Mucosa of rectum (tissue), 2 donors: ENCODE results near the gene PCYT1B.
"Not testable (repeated sequence)": the region's sequence is repeated elsewhere in the genome, so short reads cannot be mapped to it uniquely, and the experiment has no call there.

Experiments
- H3K27ac ChIP-seq, 2 donors: one replicate each; pipeline ENCODE4 v1.7.0; 2013; ENCODE audit warnings: inconsistent platforms in 2 of 2, low read depth in 2 of 2, low read length in 2 of 2
- H3K27me3 ChIP-seq, 2 donors: one replicate each; pipeline ENCODE4 v1.7.0; 2013; ENCODE audit warnings: low read length in 2 of 2; ENCODE audit not compliant: control insufficient read depth in 2 of 2, insufficient read depth in 2 of 2
- H3K36me3 ChIP-seq, 2 donors: one replicate each; pipeline ENCODE4 v1.7.0; 2013; ENCODE audit warnings: low read length in 2 of 2; ENCODE audit not compliant: control insufficient read depth in 2 of 2, insufficient read depth in 2 of 2
- H3K4me1 ChIP-seq, 2 donors: one replicate each; pipeline ENCODE4 v1.7.0; 2013; ENCODE audit warnings: low read length in 2 of 2, mild to moderate bottlenecking in 1 of 2; ENCODE audit not compliant: control insufficient read depth in 2 of 2, insufficient read depth in 2 of 2
- H3K4me3 ChIP-seq, 2 donors: one replicate each; pipeline ENCODE4 v1.7.0; 2013; ENCODE audit warnings: low read length in 2 of 2
- H3K9ac ChIP-seq, 2 donors: one replicate each; pipeline ENCODE4 v1.7.0; 2013; ENCODE audit warnings: low read length in 2 of 2, low read depth in 1 of 2, mild to moderate bottlenecking in 1 of 2
- H3K9me3 ChIP-seq, 2 donors: one replicate each; pipeline ENCODE4 v1.7.0; 2013; ENCODE audit warnings: low read length in 2 of 2; ENCODE audit not compliant: control insufficient read depth in 2 of 2
- donor health status: healthy.
- donor health status: Normal muscosa, but diverticular disease.

Gene PCYT1B

DNA sequence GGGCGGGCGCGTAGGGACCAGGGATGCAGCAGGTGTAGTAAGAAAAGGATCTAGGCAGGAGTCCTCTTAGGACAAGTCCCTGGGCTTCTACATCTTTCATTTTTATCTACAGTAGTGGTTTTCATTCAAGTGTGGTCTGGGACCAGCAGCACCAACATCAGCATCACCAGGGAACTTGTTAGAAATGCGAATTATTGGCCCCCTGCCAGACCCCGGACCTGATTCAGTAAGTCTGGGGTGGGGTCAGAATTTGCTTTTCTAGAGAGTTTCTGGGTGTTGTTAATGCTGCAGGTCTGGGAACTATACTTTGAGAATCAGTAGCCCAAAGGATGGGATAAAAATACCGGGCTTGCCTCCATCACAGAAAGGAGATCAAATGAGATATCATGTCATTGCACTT is 1.3 kb upstream of the PCYT1B start:
- H3K9ac ChIP-seq = no peak overlapping the region
- no peak overlapping the region for H3K4me3 ChIP-seq
- no peaks in the 10 kb centered on the region for H3K4me1 ChIP-seq
- no peak overlapping the region for H3K27ac ChIP-seq
- peaks cover 0 to 2% of the 10 kb centered on the region in 2 donors for H3K27me3 ChIP-seq
- H3K9me3 ChIP-seq = no peaks in the 10 kb centered on the region
- no peaks in the 10 kb centered on the region for H3K36me3 ChIP-seq

DNA sequence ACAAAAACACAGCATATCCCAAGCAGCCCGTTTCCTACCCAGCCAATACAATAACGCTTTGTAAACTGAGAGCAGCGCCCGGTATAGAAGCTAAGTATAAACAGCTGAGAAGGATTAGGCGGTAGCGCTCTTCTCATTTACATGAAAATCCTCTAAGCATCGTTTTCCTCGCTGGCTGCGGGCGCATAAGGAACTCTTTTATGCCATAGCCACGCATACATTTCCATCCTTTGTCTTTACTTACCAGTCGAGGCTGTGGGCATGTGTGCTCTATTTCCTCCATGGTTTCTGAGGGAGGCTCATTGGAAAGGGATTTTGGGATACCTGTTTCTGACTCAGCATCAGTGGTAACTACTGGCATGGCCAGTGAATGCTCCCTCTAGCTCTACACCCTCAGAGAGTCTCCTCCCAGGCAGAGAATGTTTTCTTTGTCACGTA is 383 bp downstream of the PCYT1B start:
- Histone ChIP-seq H3K4me1 (no peaks in the 10 kb centered on the region), H3K27me3 (peaks cover 0 to 2% of the 10 kb centered on the region in 2 donors), H3K27ac (no peak overlapping the region), H3K36me3 (no peaks in the 10 kb centered on the region), H3K9ac (no peak overlapping the region), H3K9me3 (no peaks in the 10 kb centered on the region), H3K4me3 (no peak overlapping the region)

DNA sequence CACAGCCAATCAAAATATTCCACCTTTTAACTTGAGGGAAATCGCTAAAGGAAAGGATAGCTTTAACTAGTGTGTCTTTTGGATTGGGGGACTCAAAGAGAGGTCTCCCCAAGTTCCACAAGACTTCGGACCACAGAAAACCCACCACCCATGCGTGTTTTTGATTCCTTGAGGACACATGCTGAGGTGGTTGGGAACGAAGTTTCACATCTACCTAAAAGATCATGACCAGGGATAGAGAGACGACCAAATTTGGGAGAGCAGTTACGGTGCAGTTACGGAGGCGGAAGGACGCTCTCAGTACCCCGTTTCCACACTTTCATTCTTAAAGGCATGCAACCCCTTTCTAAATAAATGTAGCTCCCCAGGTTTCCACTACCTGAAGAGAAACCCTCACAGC is 1.1 kb downstream of the PCYT1B start:
- Histone ChIP-seq H3K4me3 (no peak overlapping the region), H3K27ac (no peak overlapping the region), H3K9me3 (no peaks in the 10 kb centered on the region), H3K4me1 (no peaks in the 10 kb centered on the region), H3K27me3 (peaks cover 0 to 2% of the 10 kb centered on the region in 2 donors), H3K36me3 (no peaks in the 10 kb centered on the region), H3K9ac (no peak overlapping the region)

DNA sequence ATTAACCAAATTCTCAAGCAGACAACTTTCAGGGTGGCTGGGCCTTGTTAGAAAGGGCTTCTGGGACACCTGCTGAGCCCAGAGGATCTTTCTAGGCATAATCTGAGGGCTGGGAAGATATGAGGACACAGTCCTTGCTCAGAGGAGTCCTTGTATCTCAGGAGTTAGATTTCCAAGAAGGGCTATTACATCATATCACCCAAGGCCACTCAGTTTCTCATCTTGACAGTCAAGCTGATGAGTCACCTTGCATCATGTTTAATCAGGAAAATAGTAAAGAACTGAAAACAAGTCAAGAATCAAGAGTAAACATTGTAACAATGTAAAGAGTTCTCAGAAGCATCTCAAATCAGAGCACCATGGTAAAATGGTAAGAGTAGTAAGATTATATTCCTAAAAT is 4.0 kb downstream of the PCYT1B start:
- Histone ChIP-seq H3K27me3 (no peaks in the 10 kb centered on the region), H3K36me3 (no peaks in the 10 kb centered on the region), H3K27ac (no peak overlapping the region), H3K9ac (no peak overlapping the region), H3K4me3 (no peak overlapping the region), H3K4me1 (no peaks in the 10 kb centered on the region), H3K9me3 (no peaks in the 10 kb centered on the region)

DNA sequence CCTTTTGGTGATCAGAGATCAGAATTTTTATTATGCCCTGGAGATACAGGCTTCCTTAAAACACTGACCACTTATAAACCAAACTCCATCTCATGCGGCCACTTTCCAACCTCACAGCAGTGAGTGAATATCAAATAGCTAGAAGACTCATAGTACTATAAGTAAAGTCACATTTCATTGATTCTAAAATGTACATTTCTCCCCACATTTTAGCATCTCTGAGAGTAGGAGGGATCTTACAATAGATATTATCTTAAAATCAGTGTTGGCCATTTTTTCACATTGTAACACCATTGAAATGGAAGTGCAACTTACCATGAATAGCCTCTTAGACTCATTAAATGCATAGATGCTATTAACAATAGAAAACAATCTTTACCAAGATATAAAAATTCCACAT is 17.4 kb downstream of the PCYT1B start:
- no peaks in the 10 kb centered on the region for H3K4me1 ChIP-seq
- no peaks in the 10 kb centered on the region for H3K9me3 ChIP-seq
- H3K27me3 ChIP-seq = peaks cover 0 to 2% of the 10 kb centered on the region in 2 donors
- H3K4me3 ChIP-seq = no peak overlapping the region
- H3K36me3 ChIP-seq = no peaks in the 10 kb centered on the region
- H3K27ac ChIP-seq = no peak overlapping the region
- H3K9ac ChIP-seq = no peak overlapping the region

DNA sequence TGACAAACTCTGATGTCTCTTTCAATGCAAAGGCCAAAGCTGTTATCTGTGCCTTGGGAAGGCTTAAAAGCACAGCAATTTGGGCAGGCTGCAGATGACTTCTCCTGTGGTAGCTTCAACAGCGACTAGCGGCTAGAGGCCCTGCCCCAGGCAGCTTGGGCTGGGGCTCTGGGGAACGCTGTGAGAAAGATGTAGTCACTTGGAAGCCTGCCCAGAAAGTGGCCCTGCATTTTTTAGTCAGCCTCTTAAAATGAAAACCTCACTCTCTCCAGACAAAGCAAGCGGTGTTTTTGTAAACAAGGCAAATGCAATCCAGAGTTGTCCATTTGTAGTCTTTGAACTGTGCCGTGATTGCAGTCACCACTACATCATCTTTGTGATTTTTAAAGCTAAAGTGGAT is 27.5 kb downstream of the PCYT1B start:
- Histone ChIP-seq H3K4me1 (no peaks in the 10 kb centered on the region), H3K36me3 (no peaks in the 10 kb centered on the region), H3K27ac (no peak overlapping the region), H3K9ac (no peak overlapping the region), H3K4me3 (no peak overlapping the region), H3K9me3 (no peaks in the 10 kb centered on the region), H3K27me3 (peaks cover 0 to 3% of the 10 kb centered on the region in 2 donors)

DNA sequence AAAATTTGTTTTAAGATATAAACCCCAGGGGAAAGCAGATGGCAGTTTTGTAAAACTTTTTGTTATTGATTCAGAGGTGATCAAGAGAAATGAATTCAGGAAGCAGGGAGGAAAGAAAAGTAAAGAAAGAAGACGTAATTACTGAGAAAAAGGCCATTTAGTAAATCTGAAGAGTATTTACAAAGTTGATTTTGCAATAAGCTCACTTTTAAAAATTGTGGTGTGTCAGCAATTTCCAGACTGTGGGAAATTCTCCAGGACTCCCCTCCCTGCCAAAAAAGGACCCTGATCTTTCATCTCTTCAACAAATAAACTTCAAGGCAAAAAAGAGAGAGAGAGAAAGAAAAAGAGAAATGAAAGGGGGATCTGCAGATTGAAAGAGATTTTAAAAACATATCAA is 36.6 kb downstream of the PCYT1B start:
- Histone ChIP-seq H3K9ac (no peak overlapping the region), H3K27me3 (no peaks in the 10 kb centered on the region), H3K9me3 (no peaks in the 10 kb centered on the region), H3K27ac (no peak overlapping the region), H3K4me1 (no peaks in the 10 kb centered on the region), H3K36me3 (no peaks in the 10 kb centered on the region), H3K4me3 (no peak overlapping the region)

DNA sequence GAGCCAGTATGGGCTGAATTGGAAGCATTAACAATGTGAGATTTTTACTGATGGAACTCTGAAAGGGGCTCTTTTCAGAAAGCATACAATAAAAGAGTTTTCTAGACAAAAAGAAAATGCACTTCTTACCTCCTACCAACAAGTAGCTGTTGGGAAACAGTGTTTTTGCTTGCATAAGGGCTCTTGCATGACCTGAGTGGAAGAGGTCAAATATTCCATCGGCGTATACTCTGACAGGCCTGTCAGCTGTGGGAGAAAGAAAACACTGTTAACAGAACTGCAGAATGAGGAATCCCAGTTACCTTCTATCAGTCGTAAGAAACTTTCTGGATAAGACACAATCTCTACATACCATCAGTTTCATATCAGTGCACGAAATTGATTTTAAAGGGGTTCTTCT is 39.5 kb downstream of the PCYT1B start:
- peaks cover 0 to 3% of the 10 kb centered on the region in 2 donors for H3K27me3 ChIP-seq
- H3K36me3 ChIP-seq = no peaks in the 10 kb centered on the region
- H3K27ac ChIP-seq = no peak overlapping the region
- no peaks in the 10 kb centered on the region for H3K9me3 ChIP-seq
- no peak overlapping the region for H3K9ac ChIP-seq
- no peaks in the 10 kb centered on the region for H3K4me1 ChIP-seq
- no peak overlapping the region for H3K4me3 ChIP-seq

DNA sequence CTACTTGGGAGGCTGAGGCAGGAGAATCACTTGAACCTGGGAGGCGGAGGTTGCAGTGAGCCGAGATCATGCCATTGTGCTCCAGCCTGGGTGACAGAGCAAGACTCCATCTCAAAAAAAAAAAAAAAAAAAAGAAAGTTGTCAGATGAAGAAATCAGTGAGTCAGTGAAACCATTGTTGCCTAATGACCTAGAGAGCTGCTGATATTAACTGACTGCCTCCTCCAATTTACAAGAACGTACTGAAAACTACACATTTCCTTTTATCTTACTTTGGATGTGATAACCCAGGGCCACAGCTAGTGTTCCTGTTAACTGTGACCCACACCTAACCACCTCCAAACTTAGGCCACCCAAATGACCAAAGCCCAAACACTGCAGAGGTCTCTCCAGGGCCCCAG is 41.2 kb downstream of the PCYT1B start:
- not testable (repeated sequence) for H3K27ac ChIP-seq, H3K4me3 ChIP-seq, H3K4me1 ChIP-seq, H3K9me3 ChIP-seq, H3K9ac ChIP-seq, H3K27me3 ChIP-seq, H3K36me3 ChIP-seq

DNA sequence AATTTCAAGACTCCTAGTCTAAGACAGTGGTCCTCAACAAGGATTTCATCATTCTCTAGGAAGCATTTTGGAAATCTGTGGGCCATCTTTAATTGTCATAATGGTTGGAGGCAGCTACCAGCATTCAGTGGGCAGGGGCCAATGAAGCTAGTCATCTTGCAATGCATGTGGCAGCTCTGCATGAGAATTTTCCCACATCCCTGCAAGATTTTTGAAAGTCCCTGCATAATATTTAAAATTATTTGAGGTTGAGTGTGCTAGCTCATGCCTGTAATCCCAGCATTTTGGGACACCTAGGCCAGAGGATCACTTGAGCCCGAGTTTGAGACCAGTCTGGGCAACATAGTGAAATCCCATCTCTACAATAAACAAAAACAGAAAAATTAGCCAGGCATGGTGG is 44.0 kb downstream of the PCYT1B start:
- H3K36me3 ChIP-seq = no peaks in the 10 kb centered on the region
- no peak overlapping the region for H3K4me3 ChIP-seq

DNA sequence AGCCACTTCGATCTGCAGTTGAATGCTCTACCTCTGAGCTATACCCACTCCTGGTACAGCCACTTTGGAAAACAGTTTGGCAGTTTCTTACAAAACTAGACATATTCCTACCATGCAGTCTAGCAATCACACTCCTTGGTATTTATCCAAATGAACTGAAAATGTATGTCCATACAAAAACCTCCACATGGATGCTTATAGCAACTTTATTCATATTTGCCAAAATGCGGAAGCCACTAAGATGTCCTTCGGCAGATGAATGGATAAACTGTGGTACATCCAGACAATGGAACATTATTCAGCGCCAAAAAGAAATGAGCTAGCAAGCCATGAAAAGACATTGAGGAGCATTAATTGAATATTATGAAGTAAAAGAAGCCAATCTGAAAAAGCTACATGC is 45.3 kb downstream of the PCYT1B start:
- no peaks in the 10 kb centered on the region for H3K9me3 ChIP-seq

More for the DNA sequence above, 44.0 kb downstream of the PCYT1B start:
- Histone ChIP-seq H3K9me3 (no peaks in the 10 kb centered on the region), H3K27me3 (peaks cover 0 to 3% of the 10 kb centered on the region in 2 donors), H3K9ac (no peak overlapping the region), H3K27ac (no peak overlapping the region), H3K4me1 (no peaks in the 10 kb centered on the region)

More for the DNA sequence above, 45.3 kb downstream of the PCYT1B start:
- H3K27me3 ChIP-seq = peaks cover 0 to 3% of the 10 kb centered on the region in 2 donors
- H3K9ac ChIP-seq = no peak overlapping the region
- no peak overlapping the region for H3K4me3 ChIP-seq
- H3K27ac ChIP-seq = no peak overlapping the region
- no peaks in the 10 kb centered on the region for H3K36me3 ChIP-seq
- no peaks in the 10 kb centered on the region for H3K4me1 ChIP-seq
